Measurements from ENCODE around the gene UNC119.

GRCh38 chr17:28523186-28523585 lies 29.2 kb downstream of the UNC119 start:
- TF ChIP-seq CTCF (IDR thresholded peaks at IDR 0.05) (no peak), POLR2A (IDR thresholded peaks at IDR 0.05) (no peak)
